NCI-H1092 (cell line): ENCODE measurements around the gene TOMM40.
A peak's percentile ranks its signal among the peaks of the same experiment; 100 is the strongest.
"Not testable (repeated sequence)": the region's sequence is repeated elsewhere in the genome, so short reads cannot be mapped to it uniquely, and the experiment has no call there.

Experiments
- DNase-seq: peaks from one replicate; lab custom pipeline; 2025; lab: John Stamatoyannopoulos, UW

The TOMM40 gene

GRCh38 chr19:44897835-44898234 lies 6.8 kb downstream of the TOMM40 start:
- no peak for DNase-seq

- DNase-seq: no peak
Observed at GRCh38 chr19:44900328-44901244, 9.5 kb downstream of the TOMM40 start.

- no peak for DNase-seq
Observed at GRCh38 chr19:44903216-44903601, 12.2 kb downstream of the TOMM40 start.

GRCh38 chr19:44903602-44904425 lies 12.8 kb downstream of the TOMM40 start:
- DNase-seq: no peak

- no peak for DNase-seq
Observed at GRCh38 chr19:44904426-44904994, 13.5 kb downstream of the TOMM40 start.

GRCh38 chr19:44905437-44906160 lies 14.5 kb downstream of the TOMM40 start, which contains the start of gene APOE:
Gene APOE (plus strand): TSS chr19:44905796. CDS start chr19:44906625, 829 bp downstream.
- no peak for DNase-seq

GRCh38 chr19:44907613-44908012 lies 16.6 kb downstream of the TOMM40 start:
- DNase-seq: no peak

GRCh38 chr19:44908074-44908835 lies 17.2 kb downstream of the TOMM40 start:
- no peak for DNase-seq

GRCh38 chr19:44908836-44909261 lies 17.8 kb downstream of the TOMM40 start:
- no peak for DNase-seq

GRCh38 chr19:44909775-44910174 lies 18.7 kb downstream of the TOMM40 start:
- DNase-seq: no peak

- DNase-seq: not testable (repeated sequence)
Observed at GRCh38 chr19:44911896-44912295, 20.8 kb downstream of the TOMM40 start.

GRCh38 chr19:44912854-44913253 lies 21.8 kb downstream of the TOMM40 start:
- DNase-seq: no peak

GRCh38 chr19:44913512-44914432 lies 22.7 kb downstream of the TOMM40 start:
- not testable (repeated sequence) for DNase-seq

- peak; percentile 73 for DNase-seq
Observed at GRCh38 chr19:44914433-44915206, 23.6 kb downstream of the TOMM40 start, which contains the start of gene APOC1. Gene APOC1 (plus strand): TSS chr19:44914608. CDS start chr19:44914892, 284 bp downstream.

- DNase-seq: no peak
Observed at GRCh38 chr19:44924243-44924725, 33.2 kb downstream of the TOMM40 start.

- no peak for DNase-seq
Observed at GRCh38 chr19:44925114-44925891, 34.2 kb downstream of the TOMM40 start.

- DNase-seq: not testable (repeated sequence)
Observed at GRCh38 chr19:44926245-44927077, 35.4 kb downstream of the TOMM40 start.
